T-helper 9 cell (primary cell): Measurements from ENCODE around the gene MRPL48.

ENCODE experiments used
- DNase-seq: peaks from one replicate; pipeline ENCODE4 v3.0.0-alpha.2; 2020

The MRPL48 gene

DNA sequence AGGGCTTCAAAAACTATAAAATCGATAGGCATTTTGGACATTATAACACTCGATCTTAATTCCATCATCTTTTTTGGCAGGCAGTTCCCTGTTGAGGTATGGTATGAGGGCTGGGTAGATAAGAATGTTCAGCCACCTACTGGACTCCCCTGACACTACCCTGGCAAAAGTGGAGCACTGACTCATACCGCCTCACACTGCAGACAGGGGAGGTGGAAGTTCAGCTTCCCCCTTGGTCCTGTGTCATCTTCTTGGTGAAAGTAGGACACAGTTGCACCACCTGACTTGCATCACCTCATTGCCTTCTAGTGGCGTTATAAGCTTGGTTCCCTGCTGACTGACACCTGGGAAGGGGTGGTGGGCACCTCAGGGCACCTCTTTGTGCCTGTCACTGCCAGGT, 119.5 kb downstream of the MRPL48 start:
- no peak for DNase-seq

DNA sequence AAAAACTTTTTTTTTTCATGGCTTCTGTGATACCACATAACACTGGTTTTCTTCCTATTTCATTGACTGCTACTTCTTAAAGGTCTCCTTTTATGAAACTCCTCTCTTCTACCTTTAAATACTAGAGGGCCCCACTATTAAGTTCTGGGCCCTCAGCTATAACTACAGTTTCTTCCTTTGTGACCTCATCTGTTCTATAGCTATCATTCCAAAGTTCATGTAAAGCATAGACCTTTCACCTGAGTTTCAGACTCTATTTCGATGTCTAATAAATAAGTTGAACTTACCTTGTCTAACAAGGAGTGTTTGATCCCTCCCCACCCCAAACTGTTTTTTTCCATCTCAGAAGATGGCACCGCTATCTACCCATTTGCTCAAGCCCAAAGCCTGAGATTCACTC, 124.4 kb downstream of the MRPL48 start:
- no peak for DNase-seq

DNA sequence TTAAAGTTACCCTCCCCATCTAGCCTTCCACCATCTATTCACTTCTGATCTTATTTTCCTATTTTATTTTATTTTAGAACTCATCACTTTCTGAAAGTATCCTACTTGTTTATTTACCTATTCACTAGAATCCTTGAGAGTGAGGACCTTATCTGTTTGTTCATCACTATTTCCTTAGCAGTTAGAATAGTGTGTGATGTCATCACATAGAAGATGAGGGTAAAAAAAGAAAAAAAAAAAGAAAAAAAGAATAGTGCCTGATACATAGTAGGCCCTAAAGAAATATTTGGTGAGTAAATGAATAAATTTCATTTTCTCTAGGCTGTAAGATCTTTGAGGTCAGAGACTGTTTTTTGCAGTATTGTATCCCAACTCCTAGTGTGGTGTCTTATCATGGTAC, 125.8 kb downstream of the MRPL48 start:
- DNase-seq: no peak

GRCh38 chr11:73914284-73914683, 126.6 kb downstream of the MRPL48 start:
- no peak for DNase-seq
